Activated CD4-positive, alpha-beta T cell treated with anti-CD3 and anti-CD28 coated beads, Interleukin-2, amount 10 ng/mL, durations not matched to agents 24 days and 14 days (primary cell): ENCODE results near the gene LCN6. TPM values are rescaled to one million over a fixed set of nuclear protein-coding genes. Genes with fewer than 3 reads are reported as not detected.

Experiments used
- DNase-seq: peaks from one replicate; pipeline ENCODE4 v3.0.0; 2022
- H3K27ac Mint-ChIP-seq: one replicate; pipeline ENCODE4 v1.8.0; 2022; ENCODE audit warnings: mild to moderate bottlenecking, mixed read lengths
- H3K27me3 Mint-ChIP-seq: one replicate; pipeline ENCODE4 v1.8.0; 2022; ENCODE audit warnings: mixed read lengths
- H3K36me3 Mint-ChIP-seq: one replicate; pipeline ENCODE4 v1.8.0; 2022; ENCODE audit warnings: low read depth, mild to moderate bottlenecking, mixed read lengths
- H3K4me1 Mint-ChIP-seq: one replicate; pipeline ENCODE4 v1.8.0; 2021; ENCODE audit warnings: mixed read lengths
- H3K4me3 Mint-ChIP-seq: one replicate; pipeline ENCODE4 v1.8.0; 2022; ENCODE audit warnings: mild to moderate bottlenecking, moderate library complexity, mixed read lengths
- H3K9me3 Mint-ChIP-seq: one replicate; pipeline ENCODE4 v1.8.0; 2021; ENCODE audit warnings: mixed read lengths
- intact Hi-C: fragments of 100-400 bp; cut with micrococcal nuclease; formaldehyde crosslinking; loops from one replicate; pipeline ENCODE4 v1.15.1; 2023
- total RNA-seq: library from RNA; stranded (reverse); gene quantifications from 2 replicates; pipeline ENCODE4 v1.2.3, GENCODE V29; 2022

Gene LCN6
- total RNA-seq, 1 donor from 2014 or later = not detected

DNA sequence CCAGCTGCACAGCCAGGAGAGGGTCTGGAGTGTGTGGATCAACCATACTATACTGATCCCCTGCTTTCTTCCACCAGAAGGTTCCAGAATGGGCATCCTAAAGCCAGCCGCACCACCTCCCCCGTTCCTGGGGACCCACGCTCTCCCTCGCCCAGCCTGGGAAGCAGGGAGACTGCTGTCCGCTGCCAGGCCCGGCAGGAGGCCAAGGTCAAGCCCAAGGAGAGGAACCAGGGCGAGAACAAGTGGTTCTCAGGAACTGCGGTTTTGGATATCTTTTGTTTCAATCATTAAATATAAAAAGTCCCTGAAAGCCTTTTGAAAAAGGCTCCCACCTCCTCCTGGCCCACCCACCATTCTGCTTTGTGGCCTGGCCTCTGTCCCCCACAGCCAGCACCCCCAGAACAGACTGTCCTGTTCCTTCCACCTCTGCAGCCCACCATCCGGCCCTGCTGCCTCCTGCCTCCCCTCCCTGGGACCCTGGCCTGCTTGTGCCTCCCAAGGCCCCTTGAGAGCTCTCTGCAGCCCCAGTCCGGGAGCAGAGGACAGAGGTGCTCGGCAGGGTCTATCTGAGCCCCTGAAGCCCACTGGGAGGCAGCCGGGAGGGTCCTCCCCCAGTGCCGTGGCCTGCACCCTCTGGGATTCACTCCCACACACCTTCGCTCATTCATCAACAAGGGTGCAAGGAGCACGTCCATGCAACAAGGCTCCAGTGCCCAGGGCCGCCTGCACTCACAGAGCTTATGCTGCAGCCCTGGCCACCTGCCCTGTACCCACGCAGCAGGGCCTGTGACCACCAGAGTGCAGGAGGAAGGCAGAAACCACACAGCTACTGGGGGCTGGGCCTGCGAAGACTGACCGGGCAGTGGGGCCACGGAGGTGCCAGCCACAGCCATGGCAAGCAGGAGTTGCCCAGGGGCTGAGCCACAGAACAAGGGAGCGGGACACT lies 614 bp upstream of the LCN6 start:
- peaks cover 6% of the 10 kb centered on the region for H3K4me1 Mint-ChIP-seq
- intact Hi-C loops = no loop called here
- H3K4me3 Mint-ChIP-seq = no peak overlapping the region
- peaks cover 8% of the 10 kb centered on the region for H3K36me3 Mint-ChIP-seq
- DNase-seq = no peak
- H3K27ac Mint-ChIP-seq = no peak overlapping the region
- peaks cover 1% of the 10 kb centered on the region for H3K27me3 Mint-ChIP-seq
- H3K9me3 Mint-ChIP-seq = peaks cover 14% of the 10 kb centered on the region

DNA sequence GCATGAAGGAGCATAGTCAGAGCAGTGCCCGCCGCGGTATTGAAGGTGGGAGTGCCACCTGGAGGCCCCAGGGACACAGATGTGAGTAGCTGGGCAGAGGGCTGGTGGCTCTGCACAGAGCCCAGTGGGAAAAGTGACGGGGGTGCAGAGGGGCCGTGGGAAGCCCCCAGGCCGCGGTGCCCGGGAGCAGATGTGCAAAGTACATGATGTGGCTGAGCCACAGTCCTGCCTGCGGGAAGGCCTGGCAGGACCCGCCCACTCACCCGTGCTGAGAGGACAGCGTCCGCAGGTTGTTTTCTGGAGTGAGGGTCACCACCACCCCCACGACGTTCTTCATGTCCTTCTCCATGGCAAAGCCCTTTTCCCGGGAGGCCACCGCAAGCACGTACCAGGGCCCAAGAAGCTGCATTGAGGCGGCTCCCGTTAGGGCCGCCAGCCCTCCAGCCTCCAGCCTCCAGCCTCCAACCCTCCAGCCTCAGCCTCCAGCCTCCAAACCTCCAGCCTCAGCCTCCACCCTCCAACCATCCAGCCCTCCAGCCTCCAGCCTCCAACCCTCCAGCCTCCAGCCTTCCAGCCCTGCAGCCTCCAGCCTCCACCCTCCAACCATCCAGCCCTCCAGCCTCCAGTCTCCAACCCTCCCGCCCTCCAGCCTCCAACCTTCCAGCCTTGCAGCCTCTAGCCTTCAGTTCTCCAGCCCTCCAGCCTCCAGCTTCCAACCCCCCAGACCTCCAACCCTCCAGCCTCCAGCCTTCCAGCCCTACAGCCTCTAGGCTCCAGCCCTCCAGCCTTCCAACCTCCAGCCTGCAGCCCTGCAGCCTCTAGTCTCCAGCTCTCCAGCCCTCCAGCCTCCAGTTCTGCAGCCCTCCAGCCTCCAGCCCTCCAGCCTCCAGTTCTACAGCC lies 914 bp downstream of the LCN6 start:
- peaks cover 8% of the 10 kb centered on the region for H3K9me3 Mint-ChIP-seq
- intact Hi-C loops = no loop called here
- H3K27me3 Mint-ChIP-seq = peaks cover 3% of the 10 kb centered on the region
- H3K4me1 Mint-ChIP-seq = peaks cover 6% of the 10 kb centered on the region
- H3K36me3 Mint-ChIP-seq = peaks cover 7% of the 10 kb centered on the region
- no peak overlapping the region for H3K27ac Mint-ChIP-seq
- DNase-seq = no peak
- no peak overlapping the region for H3K4me3 Mint-ChIP-seq

DNA sequence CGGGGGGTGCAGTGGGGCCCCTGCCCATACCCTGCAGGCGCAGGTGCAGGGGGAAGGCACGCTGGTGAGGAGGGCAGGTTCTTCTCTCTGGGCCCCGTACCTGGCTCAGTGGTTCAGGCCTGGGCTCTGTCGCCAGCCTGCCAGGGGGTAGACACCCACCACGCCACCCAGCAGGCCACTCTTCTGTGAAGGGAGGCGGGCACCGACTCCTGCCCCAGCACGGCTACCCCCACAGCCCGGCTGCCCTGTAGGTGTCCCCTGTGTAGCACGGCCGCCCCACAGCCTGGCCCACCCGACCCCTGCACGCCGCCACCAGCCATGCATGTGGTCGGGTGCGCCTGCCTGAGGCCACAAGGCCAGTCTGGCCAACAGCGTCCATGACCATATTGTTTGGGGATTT lies 1.7 kb downstream of the LCN6 start:
- H3K9me3 Mint-ChIP-seq = peaks cover 1% of the 10 kb centered on the region

DNA sequence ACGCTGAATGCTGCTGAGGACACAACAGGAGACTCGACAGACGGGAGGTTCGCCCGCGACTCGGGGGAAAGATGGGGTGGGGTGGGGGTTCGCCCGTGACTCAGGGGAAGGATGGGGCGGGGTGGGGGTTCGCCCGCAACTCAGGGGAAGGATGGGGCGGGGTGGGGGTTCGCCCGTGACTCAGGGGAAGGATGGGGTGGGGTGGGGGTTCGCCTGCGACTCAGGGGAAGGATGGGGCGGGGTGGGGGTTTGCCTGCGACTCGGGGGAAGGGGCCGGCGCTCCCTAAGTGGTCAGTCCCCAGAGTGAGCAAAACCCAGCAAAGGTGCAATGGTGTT lies 2.2 kb downstream of the LCN6 start:
- peaks cover 11% of the 10 kb centered on the region for H3K4me1 Mint-ChIP-seq
- DNase-seq = no peak
- peaks cover 4% of the 10 kb centered on the region for H3K27me3 Mint-ChIP-seq
- no peaks in the 10 kb centered on the region for H3K9me3 Mint-ChIP-seq
- intact Hi-C loops = no loop called here
- H3K36me3 Mint-ChIP-seq = peaks cover 3% of the 10 kb centered on the region
- H3K4me3 Mint-ChIP-seq = no peak overlapping the region
- no peak overlapping the region for H3K27ac Mint-ChIP-seq

More for the DNA sequence above, 1.7 kb downstream of the LCN6 start:
- no peak overlapping the region for H3K27ac Mint-ChIP-seq
- DNase-seq = no peak
- peaks cover 9% of the 10 kb centered on the region for H3K4me1 Mint-ChIP-seq
- intact Hi-C loops = no loop called here
- no peak overlapping the region for H3K4me3 Mint-ChIP-seq
- peaks cover 3% of the 10 kb centered on the region for H3K27me3 Mint-ChIP-seq
- peaks cover 3% of the 10 kb centered on the region for H3K36me3 Mint-ChIP-seq

DNA sequence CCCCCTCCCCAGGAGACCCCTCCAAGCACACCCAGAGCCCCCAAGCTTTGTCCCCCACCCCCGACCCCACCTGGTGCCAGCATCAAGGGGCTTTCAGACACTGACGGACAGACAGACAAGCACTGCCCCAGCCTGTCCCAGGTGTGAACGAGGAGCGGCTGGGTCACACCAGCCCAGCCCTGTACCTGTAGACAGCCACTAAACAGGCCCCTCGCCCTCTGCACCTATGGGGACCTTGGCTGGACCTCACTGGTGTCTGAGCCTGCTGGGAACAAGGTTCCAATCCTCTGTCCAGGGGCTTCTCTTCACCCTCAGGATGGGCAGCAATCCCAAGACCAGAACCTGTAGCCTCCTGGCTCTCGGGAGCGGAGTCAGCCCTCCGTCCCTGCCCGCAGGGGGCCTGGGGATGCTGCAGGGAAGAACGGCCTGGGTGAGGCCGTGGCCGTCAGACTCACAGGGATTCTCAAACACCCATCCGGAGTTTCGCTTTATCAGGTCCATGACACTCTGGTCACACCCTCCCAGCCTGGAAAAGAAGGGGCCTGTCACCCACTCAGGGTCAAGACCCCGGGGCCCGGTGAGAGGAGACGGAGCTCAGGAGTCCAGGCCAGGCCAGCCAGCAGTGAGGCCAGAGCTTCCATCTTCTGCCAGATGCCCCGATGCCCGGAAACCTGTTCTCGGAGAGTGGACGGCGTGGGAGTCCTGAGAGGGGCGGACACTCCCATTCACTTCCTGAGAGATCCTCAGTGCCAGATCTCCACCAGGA lies 2.8 kb downstream of the LCN6 start:
- no peak for DNase-seq
- Mint-ChIP-seq H3K27me3 (peaks cover 4% of the 10 kb centered on the region), H3K4me1 (peaks cover 6% of the 10 kb centered on the region), H3K9me3 (no peaks in the 10 kb centered on the region), H3K36me3 (peaks cover under 1% of the 10 kb centered on the region), H3K4me3 (no peak overlapping the region), H3K27ac (no peak overlapping the region)
- intact Hi-C loops = no loop called here

DNA sequence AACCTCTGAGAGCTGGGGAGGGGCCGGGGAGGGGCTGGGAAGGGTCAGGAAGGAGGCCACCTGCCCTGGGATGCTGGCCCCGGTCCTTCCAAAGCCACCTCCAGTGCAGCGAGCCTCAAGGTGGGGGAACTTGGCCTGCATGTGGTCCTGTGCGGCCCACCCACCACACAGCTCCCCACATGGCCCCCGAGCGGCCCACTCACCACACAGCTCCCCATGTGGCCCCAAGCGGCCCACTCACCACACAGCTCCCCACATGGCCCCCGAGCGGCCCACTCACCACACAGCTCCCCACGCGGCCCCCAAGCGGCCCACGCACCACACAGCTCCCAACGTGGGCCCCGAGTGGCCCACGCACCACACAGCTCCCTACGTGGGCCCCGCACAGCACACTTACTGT lies 3.6 kb downstream of the LCN6 start:
- no peak for DNase-seq
- H3K9me3 Mint-ChIP-seq = no peaks in the 10 kb centered on the region
- no peaks in the 10 kb centered on the region for H3K36me3 Mint-ChIP-seq
- H3K27me3 Mint-ChIP-seq = peaks cover 4% of the 10 kb centered on the region
- H3K27ac Mint-ChIP-seq = no peak overlapping the region
- H3K4me3 Mint-ChIP-seq = no peak overlapping the region
- H3K4me1 Mint-ChIP-seq = peaks cover 5% of the 10 kb centered on the region
- intact Hi-C loops = no loop called here

DNA sequence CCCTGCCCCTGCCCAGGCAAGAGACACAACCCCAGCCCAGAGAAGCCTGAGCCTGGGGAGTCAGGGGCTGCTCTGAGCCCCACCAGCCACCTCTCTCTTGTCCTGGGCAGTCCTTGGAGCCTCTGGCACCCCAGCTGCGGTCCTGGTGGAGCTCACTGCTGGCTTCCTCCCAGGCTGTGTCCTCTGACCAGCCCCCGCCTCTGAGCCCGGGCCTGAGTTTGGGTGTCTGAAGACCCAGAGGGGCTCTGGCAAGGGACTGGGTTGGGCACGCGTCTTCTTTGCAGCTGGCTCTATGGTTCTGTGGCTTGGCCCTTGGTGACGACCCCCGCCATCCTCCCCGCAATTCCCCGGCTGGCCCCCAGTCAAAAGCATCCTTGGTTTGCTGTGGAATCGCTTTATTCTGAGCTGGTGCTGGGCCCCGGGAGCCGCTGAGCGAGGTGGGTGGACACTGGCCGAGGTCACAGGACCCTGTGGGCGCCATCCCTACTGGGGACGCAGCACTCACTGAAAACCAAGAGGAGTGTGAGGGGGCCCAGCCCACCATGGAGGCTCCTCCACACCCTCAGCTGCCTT lies 4.6 kb downstream of the LCN6 start:
- Mint-ChIP-seq H3K27me3 (peaks cover 4% of the 10 kb centered on the region), H3K27ac (no peak overlapping the region), H3K4me1 (peaks cover 5% of the 10 kb centered on the region), H3K36me3 (no peaks in the 10 kb centered on the region), H3K9me3 (no peaks in the 10 kb centered on the region), H3K4me3 (no peak overlapping the region)
- intact Hi-C loops = no loop called here
- DNase-seq = no peak

DNA sequence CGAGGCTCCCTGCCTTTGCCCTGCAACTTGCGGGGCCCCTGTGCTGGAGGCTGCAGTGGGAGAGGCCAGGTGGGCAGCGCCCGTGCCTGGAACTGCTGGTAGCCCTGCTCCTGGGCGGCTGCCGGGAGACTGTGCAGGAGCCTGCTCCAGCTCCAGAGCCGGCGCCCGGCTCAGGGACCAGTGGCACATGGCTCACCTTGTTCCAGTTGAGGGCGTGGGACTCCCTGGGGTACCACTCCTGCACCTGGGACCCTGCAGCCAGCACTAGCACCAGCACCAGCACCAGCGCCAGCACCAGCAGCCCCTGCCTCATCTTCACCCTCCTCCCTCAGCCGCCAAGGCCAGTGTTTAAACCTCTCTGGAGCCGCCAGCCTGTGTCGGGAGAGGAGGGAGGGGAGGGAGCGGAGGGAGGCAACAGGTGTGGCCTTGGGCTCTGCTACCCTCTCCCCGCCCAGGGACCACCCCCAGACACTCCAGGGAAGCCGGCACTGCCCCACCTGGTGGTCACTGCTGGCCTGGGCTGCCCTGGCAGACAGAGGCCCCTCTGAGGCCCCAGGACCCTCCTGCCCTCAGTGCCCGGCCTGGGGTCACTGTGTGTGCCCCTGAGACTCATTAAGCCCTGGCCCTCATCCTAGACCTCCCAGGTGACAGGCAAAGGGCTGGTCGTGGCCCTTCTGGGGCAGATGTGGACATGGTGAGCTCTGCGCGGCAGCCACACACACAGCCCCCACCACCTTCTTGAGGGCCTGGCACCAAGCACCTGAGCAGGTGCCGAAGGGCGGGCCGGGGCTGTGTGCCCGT lies 5.5 kb downstream of the LCN6 start, which contains the start of gene LCN10:
Gene LCN10, minus strand, starts transcription at position 350 of the 801 bp plus-strand sequence. Its CDS starts 37 bp downstream, at position 313.
- peaks cover 7% of the 10 kb centered on the region for H3K27me3 Mint-ChIP-seq
- no peaks in the 10 kb centered on the region for H3K9me3 Mint-ChIP-seq
- DNase-seq = no peak
- intact Hi-C loops = no loop called here
- peak within 1 kb of the TSS; percentile 60 for H3K4me3 Mint-ChIP-seq
- peaks cover 5% of the 10 kb centered on the region for H3K4me1 Mint-ChIP-seq
- no peaks in the 10 kb centered on the region for H3K36me3 Mint-ChIP-seq
- H3K27ac Mint-ChIP-seq = no peak within 1 kb of the TSS

DNA sequence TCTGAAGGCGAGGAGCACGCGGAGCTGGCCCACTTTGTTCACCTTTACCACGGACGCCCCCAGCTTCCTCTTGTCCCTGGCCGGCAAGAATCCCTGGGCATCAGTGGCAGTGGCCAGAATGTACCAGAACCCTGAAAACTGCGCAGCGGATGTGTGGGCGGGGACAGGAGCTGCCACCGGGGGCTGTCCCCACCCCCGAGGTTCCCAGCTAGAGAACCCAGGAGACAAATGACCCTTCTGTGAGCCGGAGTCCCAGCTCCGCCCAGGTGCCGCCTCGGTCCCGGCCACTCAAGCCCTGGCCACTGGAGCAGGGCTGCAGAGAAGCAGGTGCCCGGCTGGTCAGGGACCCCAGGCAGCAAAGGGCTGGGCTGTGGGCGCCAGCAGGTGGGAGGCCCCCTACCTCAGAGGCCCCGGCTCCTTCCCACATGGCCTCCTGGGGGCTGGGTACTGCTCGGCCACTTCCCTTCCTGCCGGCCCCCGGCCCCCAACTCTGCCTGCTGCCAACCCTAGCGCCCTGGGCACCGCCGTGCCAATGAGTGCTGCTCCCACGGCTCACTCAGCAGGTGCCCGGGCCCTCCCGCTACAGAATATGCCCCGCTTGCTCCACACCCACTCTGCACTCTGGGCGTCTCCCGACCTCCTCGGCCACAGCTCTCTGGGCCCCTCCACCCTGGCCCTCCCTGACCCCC lies 6.3 kb downstream of the LCN6 start:
- peaks cover 7% of the 10 kb centered on the region for H3K27me3 Mint-ChIP-seq
- peaks cover 5% of the 10 kb centered on the region for H3K4me1 Mint-ChIP-seq
- H3K36me3 Mint-ChIP-seq = no peaks in the 10 kb centered on the region
- H3K4me3 Mint-ChIP-seq = peak overlapping the region; percentile 60
- H3K27ac Mint-ChIP-seq = no peak overlapping the region
- peak; percentile 73 for DNase-seq
- no peaks in the 10 kb centered on the region for H3K9me3 Mint-ChIP-seq
- intact Hi-C loops = no loop called here

DNA sequence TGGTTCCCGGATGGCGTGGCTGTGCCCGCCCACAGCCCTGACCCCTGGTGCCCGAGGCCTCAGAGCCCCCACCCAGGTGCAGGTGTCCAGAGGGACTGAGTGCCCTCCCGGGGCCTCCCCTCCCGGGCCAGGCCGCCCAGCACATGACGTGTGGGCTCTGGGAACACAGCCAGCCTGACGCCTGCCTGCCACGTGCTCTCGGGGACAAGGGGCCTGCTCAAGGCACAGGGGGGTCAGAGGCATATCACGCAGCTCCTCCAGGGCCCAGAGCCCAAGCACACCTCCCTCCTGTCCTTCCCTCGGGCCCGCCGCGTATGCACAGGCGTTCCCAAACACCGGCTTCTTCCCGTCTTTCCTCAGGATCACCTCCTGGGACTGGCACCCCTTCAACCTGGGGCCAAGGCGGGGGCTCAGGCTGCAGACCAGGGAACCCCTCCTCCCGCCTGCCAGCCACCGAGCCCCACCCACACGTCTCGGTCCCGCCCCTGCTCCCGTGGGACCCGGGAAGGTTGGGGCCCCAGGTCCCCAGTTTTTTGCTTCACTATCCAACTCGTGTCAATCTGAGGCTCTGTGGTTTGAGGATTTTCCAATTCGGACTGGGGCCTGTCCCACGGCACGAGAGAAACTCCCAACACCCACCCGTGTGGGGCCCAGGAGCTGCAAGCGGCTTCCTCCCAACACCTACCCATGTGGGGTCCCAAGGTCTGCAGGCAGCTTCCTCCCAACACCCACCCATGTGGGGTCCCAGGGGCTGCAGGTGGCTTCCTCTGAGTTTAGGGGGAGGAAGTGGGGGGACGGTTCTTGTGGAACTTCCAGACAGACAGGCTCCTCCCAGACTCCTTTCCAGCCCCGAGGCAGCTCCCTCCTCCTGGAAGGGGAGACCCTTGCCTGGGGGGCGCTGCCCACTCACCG lies 7.1 kb downstream of the LCN6 start:
- DNase-seq = no peak
- Mint-ChIP-seq H3K4me1 (peaks cover 5% of the 10 kb centered on the region), H3K9me3 (no peaks in the 10 kb centered on the region), H3K4me3 (peak overlapping the region; percentile 60), H3K27me3 (peaks cover 7% of the 10 kb centered on the region), H3K27ac (peak overlapping the region; percentile 34), H3K36me3 (no peaks in the 10 kb centered on the region)
- intact Hi-C loops = no loop called here

DNA sequence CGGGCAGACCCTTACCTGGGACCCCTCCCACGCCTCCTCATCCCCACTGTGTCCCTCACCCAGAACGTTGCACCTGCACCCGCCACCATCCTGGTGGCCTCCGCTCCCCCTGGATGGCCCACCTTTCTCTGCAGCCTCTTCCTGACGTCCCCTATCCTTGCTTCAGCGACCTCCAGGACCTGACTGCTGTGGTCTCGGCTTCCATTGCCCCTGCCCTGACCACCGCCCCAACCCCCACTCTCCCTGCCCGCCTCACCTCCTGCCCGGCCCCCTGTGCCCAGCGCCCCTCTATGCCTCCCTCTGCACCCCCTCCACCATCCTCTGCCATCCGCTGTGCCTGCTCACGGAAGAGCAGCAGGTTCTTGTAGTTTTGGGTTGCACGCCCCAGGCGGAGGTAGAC lies 7.8 kb downstream of the LCN6 start:
- H3K36me3 Mint-ChIP-seq = no peaks in the 10 kb centered on the region
- H3K27me3 Mint-ChIP-seq = peaks cover 7% of the 10 kb centered on the region
- DNase-seq = no peak
- no peaks in the 10 kb centered on the region for H3K9me3 Mint-ChIP-seq
- intact Hi-C loops = no loop called here
- no peak overlapping the region for H3K27ac Mint-ChIP-seq
- no peak overlapping the region for H3K4me3 Mint-ChIP-seq
- H3K4me1 Mint-ChIP-seq = peaks cover 5% of the 10 kb centered on the region
